Breast epithelium (tissue), 4 donors: ENCODE measurements around the gene PKHD1. TPM values are rescaled to one million over a fixed set of nuclear protein-coding genes. Genes with fewer than 3 reads are reported as not detected.

ENCODE experiments used
- DNase-seq, 2 donors: peaks; one replicate each; pipeline ENCODE4 v3.0.0-alpha.2; 2019; ENCODE audit warnings: low spot score in 2 of 2
- H3K27ac ChIP-seq, 2 donors: fragments of 200-600 bp; sonication (generic) in 1 of 2; one replicate each; pipeline ENCODE4 v1.5.1; 2016 to 2019; ENCODE audit warnings: mild to moderate bottlenecking in 1 of 2
- H3K27me3 ChIP-seq, 2 donors: fragments of 200-600 bp; sonication (generic) in 1 of 2; one replicate each; pipeline versions ENCODE4 v1.5.1 to v1.6.0; 2017 to 2019; ENCODE audit warnings: control low read depth in 1 of 2, mild to moderate bottlenecking in 1 of 2
- H3K36me3 ChIP-seq: fragments of 200-600 bp; one replicate; pipeline ENCODE4 v1.5.1; 2019
- H3K4me1 ChIP-seq, 2 donors: fragments of 200-600 bp; sonication (generic); one replicate each; pipeline ENCODE4 v1.5.1; 2016 to 2019; ENCODE audit warnings: control low read depth in 1 of 2
- H3K4me3 ChIP-seq, 3 donors: fragments of 200-600 bp; sonication (generic); 1 replicate in 2 of 3; 2 replicates in 1 of 3; pipeline ENCODE4 v1.5.1; 2016 to 2019; ENCODE audit warnings: mild to moderate bottlenecking in 3 of 3, moderate library complexity in 2 of 3
- H3K9me3 ChIP-seq, 2 donors: fragments of 200-600 bp; sonication (generic) in 1 of 2; one replicate each; pipeline ENCODE4 v1.5.1; 2016 to 2019; ENCODE audit warnings: control low read depth in 1 of 2
- CTCF ChIP-seq, 3 donors: fragments of 450-650 bp; IDR thresholded peaks; one replicate each; pipeline ENCODE4 v1.5.1; 2016 to 2017; ENCODE audit warnings: antibody characterized with exemption in 3 of 3, mild to moderate bottlenecking in 3 of 3, moderate library complexity in 3 of 3
- POLR2A ChIP-seq: fragments of 450-650 bp; IDR thresholded peaks from one replicate; pipeline ENCODE4 v1.6.1; 2016; ENCODE audit warnings: antibody characterized with exemption, mild to moderate bottlenecking, moderate library complexity
- POLR2AphosphoS5 ChIP-seq, 3 donors: sonication (generic); formaldehyde crosslinking; IDR thresholded peaks; one replicate each; pipeline ENCODE4 v1.6.1; 2017; ENCODE audit warnings: antibody characterized with exemption in 3 of 3
- intact Hi-C: fragments of 100-400 bp; cut with DNase I; formaldehyde crosslinking; loops from one replicate; pipeline ENCODE4 v1.15.1; 2023; ENCODE audit warnings: low total_unique reads
- total RNA-seq, 3 donors: library from RNA; depleted of rRNA; stranded (reverse); fragments of >200 nt; gene quantifications; one replicate each; pipeline ENCODE4 v1.1.0, GENCODE V29; 2016

PKHD1 gene
- total RNA-seq, 3 donors from 2014 or later = 0.44 to 1.1 (median 0.66) TPM

GRCh38 chr6:52050051-52050405, 37.4 kb downstream of the PKHD1 start:
- TF ChIP-seq POLR2AphosphoS5 (IDR thresholded peaks at IDR 0.05) (no peak), POLR2A (no peak), CTCF (IDR thresholded peaks at IDR 0.05) (no peak)
- Histone ChIP-seq H3K4me1 (no peaks in the 10 kb centered on the region), H3K4me3 (no peak overlapping the region), H3K36me3 (no peaks in the 10 kb centered on the region), H3K9me3 (no peaks in the 10 kb centered on the region), H3K27me3 (peaks cover 0 to 10% of the 10 kb centered on the region in 2 donors), H3K27ac (no peak overlapping the region)
- intact Hi-C loops = no loop called here
- no peak for DNase-seq

GRCh38 chr6:52049252-52050050, 38.0 kb downstream of the PKHD1 start:
- Histone ChIP-seq H3K4me3 (no peak overlapping the region), H3K36me3 (no peaks in the 10 kb centered on the region), H3K27ac (no peak overlapping the region), H3K9me3 (no peaks in the 10 kb centered on the region), H3K27me3 (peaks cover 0 to 10% of the 10 kb centered on the region in 2 donors), H3K4me1 (no peaks in the 10 kb centered on the region)
- TF ChIP-seq POLR2A (no peak), CTCF (IDR thresholded peaks at IDR 0.05) (peak in 2 of 3 donors; percentile 32 to 54)
- no peak for DNase-seq
- intact Hi-C loops = no loop called here

- no peaks in the 10 kb centered on the region for H3K9me3 ChIP-seq
- H3K27me3 ChIP-seq = peaks cover 0 to 10% of the 10 kb centered on the region in 2 donors
- no peaks in the 10 kb centered on the region for H3K36me3 ChIP-seq
- intact Hi-C loops = no loop called here
- TF ChIP-seq POLR2A (no peak), CTCF (IDR thresholded peaks at IDR 0.05) (no peak), POLR2AphosphoS5 (IDR thresholded peaks at IDR 0.05) (no peak)
- H3K4me3 ChIP-seq = no peak overlapping the region
- H3K27ac ChIP-seq = peak overlapping the region in 1 of 2 donors; percentile 1
- no peak for DNase-seq
- H3K4me1 ChIP-seq = no peaks in the 10 kb centered on the region
These were observed 41.0 kb downstream of the PKHD1 start for GRCh38 chr6:52046456-52046855.

GRCh38 chr6:52045481-52045880, 41.9 kb downstream of the PKHD1 start:
- peaks cover 0 to 3% of the 10 kb centered on the region in 2 donors for H3K27me3 ChIP-seq
- TF ChIP-seq CTCF (IDR thresholded peaks at IDR 0.05) = no peak
- no peaks in the 10 kb centered on the region for H3K36me3 ChIP-seq
- H3K4me1 ChIP-seq = no peaks in the 10 kb centered on the region
- H3K9me3 ChIP-seq = no peaks in the 10 kb centered on the region
- no peak overlapping the region for H3K27ac ChIP-seq
- intact Hi-C loops = no loop called here
- no peak overlapping the region for H3K4me3 ChIP-seq
- no peak for DNase-seq

GRCh38 chr6:52045033-52045432, 42.4 kb downstream of the PKHD1 start:
- intact Hi-C loops = no loop called here
- Histone ChIP-seq H3K27ac (no peak overlapping the region), H3K9me3 (no peaks in the 10 kb centered on the region), H3K36me3 (no peaks in the 10 kb centered on the region), H3K4me3 (no peak overlapping the region), H3K4me1 (no peaks in the 10 kb centered on the region), H3K27me3 (no peaks in the 10 kb centered on the region)
- TF ChIP-seq CTCF (IDR thresholded peaks at IDR 0.05) (no peak), POLR2AphosphoS5 (IDR thresholded peaks at IDR 0.05) (no peak), POLR2A (no peak)
- DNase-seq = no peak
